ENCODE results near the gene SLC9A9. TPM values are rescaled to one million over a fixed set of nuclear protein-coding genes. Genes with fewer than 3 reads are reported as not detected.
"Not testable (repeated sequence)": the region's sequence is repeated elsewhere in the genome, so short reads cannot be mapped to it uniquely, and the experiment has no call there.

Gene SLC9A9
- total and polyA plus RNA-seq, 12 donors, result 1.3 to 8.4 (median 3.0) TPM

GRCh38 chr3:143436231-143436930 lies 411.9 kb downstream of the SLC9A9 start:
- intact Hi-C loops (cut with DNase I), result loop anchor here in 4 of 10 donors (10.0 kb wide), 3 partner anchors 208 to 312 kb away; no protein-coding TSS in a partner anchor
- Histone ChIP-seq H3K27ac (no peak overlapping the region), H3K9me3 (no peaks in the 10 kb centered on the region), H3K4me1 (peaks cover 0 to 2% (median 0%) of the 10 kb centered on the region in 9 donors), H3K27me3 (no peaks in the 10 kb centered on the region), H3K4me3 (no peak overlapping the region), H3K36me3 (no peaks in the 10 kb centered on the region)
- WGBS, 2 donors, result 87 to 95% methylated on average over 5 of the region's 5 CpGs
- TF ChIP-seq, protein P1, sequence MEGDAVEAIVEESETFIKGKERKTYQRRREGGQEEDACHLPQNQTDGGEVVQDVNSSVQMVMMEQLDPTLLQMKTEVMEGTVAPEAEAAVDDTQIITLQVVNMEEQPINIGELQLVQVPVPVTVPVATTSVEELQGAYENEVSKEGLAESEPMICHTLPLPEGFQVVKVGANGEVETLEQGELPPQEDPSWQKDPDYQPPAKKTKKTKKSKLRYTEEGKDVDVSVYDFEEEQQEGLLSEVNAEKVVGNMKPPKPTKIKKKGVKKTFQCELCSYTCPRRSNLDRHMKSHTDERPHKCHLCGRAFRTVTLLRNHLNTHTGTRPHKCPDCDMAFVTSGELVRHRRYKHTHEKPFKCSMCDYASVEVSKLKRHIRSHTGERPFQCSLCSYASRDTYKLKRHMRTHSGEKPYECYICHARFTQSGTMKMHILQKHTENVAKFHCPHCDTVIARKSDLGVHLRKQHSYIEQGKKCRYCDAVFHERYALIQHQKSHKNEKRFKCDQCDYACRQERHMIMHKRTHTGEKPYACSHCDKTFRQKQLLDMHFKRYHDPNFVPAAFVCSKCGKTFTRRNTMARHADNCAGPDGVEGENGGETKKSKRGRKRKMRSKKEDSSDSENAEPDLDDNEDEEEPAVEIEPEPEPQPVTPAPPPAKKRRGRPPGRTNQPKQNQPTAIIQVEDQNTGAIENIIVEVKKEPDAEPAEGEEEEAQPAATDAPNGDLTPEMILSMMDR (IDR thresholded peaks at IDR 0.05), result no peak
- DNase-seq, result no peak
- no peak for ATAC-seq

DNA sequence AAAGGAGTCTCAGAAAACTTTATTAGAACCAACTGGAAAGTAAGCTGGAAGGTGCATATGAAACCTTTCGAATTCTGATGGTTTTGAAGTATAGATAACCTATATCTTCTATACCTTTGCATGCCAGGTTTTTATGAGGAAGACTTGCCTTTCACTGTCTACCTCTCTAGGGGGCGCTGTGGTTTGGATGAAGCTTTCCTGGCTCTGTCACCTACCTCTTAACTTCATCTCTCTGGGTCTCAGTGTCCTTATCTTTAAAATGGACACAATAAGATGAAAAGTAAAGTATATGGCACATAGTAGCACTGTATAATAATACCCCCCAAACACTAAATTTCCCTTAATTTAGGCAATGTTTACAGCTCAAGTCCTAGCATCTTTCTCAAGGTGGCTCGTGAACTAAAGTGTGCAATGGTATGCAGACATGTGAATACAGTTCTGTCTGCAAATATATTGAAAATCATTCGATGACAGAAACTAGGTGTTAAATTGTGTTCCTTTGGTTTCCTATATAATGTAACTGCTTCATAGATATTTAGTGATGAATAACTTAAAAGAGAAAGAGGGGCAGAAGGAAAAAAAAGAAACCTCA lies 414.4 kb downstream of the SLC9A9 start:
- DNase-seq (no peak), ATAC-seq (no peak)
- Histone ChIP-seq H3K4me1 (no peaks in the 10 kb centered on the region), H3K27me3 (no peaks in the 10 kb centered on the region), H3K4me3 (no peak overlapping the region), H3K36me3 (no peaks in the 10 kb centered on the region), H3K27ac (no peak overlapping the region), H3K9me3 (no peaks in the 10 kb centered on the region)
- intact Hi-C loops (cut with DNase I), result loop anchor here in 4 of 10 donors (10.0 kb wide), 3 partner anchors 211 to 309 kb away; no protein-coding TSS in a partner anchor
- TF ChIP-seq, protein P1 (IDR thresholded peaks at IDR 0.05), result peak in 6 of 9 donors; percentile 21 to 48 (median 29)
- 73 to 74% methylated on average over 4 of the region's 4 CpGs for WGBS, 2 donors

DNA sequence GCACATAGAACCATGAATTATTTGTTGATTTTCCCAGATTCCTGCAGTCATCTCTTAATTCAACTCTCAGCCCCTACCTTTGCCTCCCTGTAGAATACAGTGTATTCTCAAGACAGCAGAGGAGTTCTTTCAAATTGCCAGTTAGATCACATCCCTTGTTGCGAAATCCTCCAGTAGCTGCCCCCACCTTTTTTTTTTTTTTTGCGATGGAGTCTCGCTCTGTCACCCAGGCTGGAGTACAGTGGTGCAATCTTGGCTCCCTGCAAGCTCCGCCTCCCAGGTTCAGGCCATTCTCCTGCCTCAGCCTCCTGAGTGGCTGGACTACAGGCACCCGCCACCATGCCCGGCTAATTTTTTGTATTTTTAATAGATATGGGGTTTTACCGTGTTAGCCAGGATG lies 417.0 kb downstream of the SLC9A9 start:
- H3K36me3 ChIP-seq, H3K9me3 ChIP-seq, H3K4me1 ChIP-seq, DNase-seq, H3K4me3 ChIP-seq, H3K27ac ChIP-seq, H3K27me3 ChIP-seq: not testable (repeated sequence)
- intact Hi-C loops (cut with DNase I), result loop anchor here in 4 of 10 donors (10.0 kb wide), 3 partner anchors 214 to 306 kb away; no protein-coding TSS in a partner anchor
- ATAC-seq, result peak in 1 of 8 donors; percentile 42
- WGBS, 2 donors, result 89 to 94% methylated on average over 7 of the region's 7 CpGs

- Histone ChIP-seq H3K36me3 (no peaks in the 10 kb centered on the region), H3K4me3 (no peak overlapping the region), H3K27ac (no peak overlapping the region), H3K9me3 (no peaks in the 10 kb centered on the region), H3K4me1 (peaks cover 0 to 3% (median 0%) of the 10 kb centered on the region in 9 donors), H3K27me3 (no peaks in the 10 kb centered on the region)
- TF ChIP-seq, protein P1 (IDR thresholded peaks at IDR 0.05), result no peak
- intact Hi-C loops (cut with DNase I), result loop anchor here in 4 of 10 donors (10.0 kb wide), 3 partner anchors 214 to 306 kb away; no protein-coding TSS in a partner anchor
- whole genome bisulfite sequencing, 2 donors, result 98 to 100% methylated on average over 1 of the region's 1 CpG
- no peak for DNase-seq
- no peak for ATAC-seq
Measured at GRCh38 chr3:143430568-143430967, 417.7 kb downstream of the SLC9A9 start.

Measured in heart right ventricle (tissue), 16 donors.